ENCODE measurements around the gene SPAG16. TPM values are rescaled to one million over a fixed set of nuclear protein-coding genes. Genes with fewer than 3 reads are reported as not detected.

Gene SPAG16
- total RNA-seq, 1 experiment from 2014 or later, result 17.2 TPM

GRCh38 chr2:213285404-213285803, 1.1 kb downstream of the SPAG16 start:
- DNase-seq, result peak; percentile 61
- CTCF ChIA-PET, result no interaction called here
- H3K4me1 ChIP-seq (ENCODE audit: insufficient read depth, low read length), result peaks cover 36% of the 10 kb centered on the region
- H3F3A ChIP-seq (ENCODE audit: low read length, unreplicated experiment), result no peaks in the 10 kb centered on the region
- H4K20me1 ChIP-seq (ENCODE audit: low read length), result no peaks in the 10 kb centered on the region
- no peak for TF ChIP-seq EZH2phosphoT487 (IDR thresholded peaks at IDR 0.05; ENCODE audit: borderline replicate concordance, low read length)
- H3K9me3 ChIP-seq (ENCODE audit: low read length), result no peaks in the 10 kb centered on the region
- intact Hi-C loops (cut with micrococcal nuclease), result no loop called here
- peaks cover 26% of the 10 kb centered on the region for H3K79me2 ChIP-seq (ENCODE audit: low read length)
- no peaks in the 10 kb centered on the region for H3K9me2 ChIP-seq (replicated peaks; ENCODE audit: low read length)
- ATAC-seq, result no peak
- H3K4me2 ChIP-seq (ENCODE audit: low read length), result peak overlapping the region; percentile 94
- no peaks in the 10 kb centered on the region for H3K36me3 ChIP-seq (ENCODE audit: low read depth, low read length)
- H3K27me3 ChIP-seq (ENCODE audit: low read length), result no peaks in the 10 kb centered on the region
- peak overlapping the region; percentile 83 for H3K4me3 ChIP-seq (ENCODE audit: low read length)
- POLR2A ChIA-PET (ENCODE audit: unreplicated experiment), result no interaction called here
- BruUV-seq (replicated peaks), result no TSS peak
- peak overlapping the region; percentile 84 for H3K9ac ChIP-seq (ENCODE audit: low read length)
- H2AFZ ChIP-seq (ENCODE audit: low read length), result no peak overlapping the region
- peak overlapping the region; percentile 17; the same call in 1 of the 2 replicates for H3K27ac ChIP-seq (ENCODE audit: low read length)

GRCh38 chr2:213286161-213286560, 1.9 kb downstream of the SPAG16 start:
- Histone ChIP-seq H3K4me1 (ENCODE audit: insufficient read depth, low read length) (peaks cover 36% of the 10 kb centered on the region), H3K9me3 (ENCODE audit: low read length) (no peaks in the 10 kb centered on the region), H3K9ac (ENCODE audit: low read length) (no peak overlapping the region), H3K27me3 (ENCODE audit: low read length) (no peaks in the 10 kb centered on the region), H3K4me3 (ENCODE audit: low read length) (peak overlapping the region; percentile 83), H2AFZ (ENCODE audit: low read length) (no peak overlapping the region), H3K9me2 (replicated peaks; ENCODE audit: low read length) (no peaks in the 10 kb centered on the region), H3F3A (ENCODE audit: low read length, unreplicated experiment) (no peaks in the 10 kb centered on the region), H4K20me1 (ENCODE audit: low read length) (no peaks in the 10 kb centered on the region), H3K27ac (ENCODE audit: low read length) (no peak overlapping the region), H3K36me3 (ENCODE audit: low read depth, low read length) (no peaks in the 10 kb centered on the region), H3K4me2 (ENCODE audit: low read length) (peak overlapping the region; percentile 94), H3K79me2 (ENCODE audit: low read length) (peaks cover 26% of the 10 kb centered on the region)
- DNase-seq (no peak), ATAC-seq (no peak)
- ChIA-PET POLR2A (ENCODE audit: unreplicated experiment) (no interaction called here), CTCF (no interaction called here)
- intact Hi-C loops (cut with micrococcal nuclease), result no loop called here
- no TSS peak for BruUV-seq (replicated peaks)
- TF ChIP-seq EZH2 (IDR thresholded peaks at IDR 0.05; ENCODE audit: low read length, unreplicated experiment), result no peak
- TF ChIP-seq CTCF (conservative IDR thresholded peaks at IDR 0.05; ENCODE audit: low read depth, low read length), result no peak
- TF ChIP-seq EZH2phosphoT487 (IDR thresholded peaks at IDR 0.05; ENCODE audit: borderline replicate concordance, low read length), result no peak

GRCh38 chr2:213288913-213289700, 4.8 kb downstream of the SPAG16 start:
- Histone ChIP-seq H4K20me1 (ENCODE audit: low read length) (no peaks in the 10 kb centered on the region), H3K4me2 (ENCODE audit: low read length) (peak overlapping the region; percentile 50; the same call in 1 of the 2 replicates), H3K4me1 (ENCODE audit: insufficient read depth, low read length) (peaks cover 30% of the 10 kb centered on the region), H3F3A (ENCODE audit: low read length, unreplicated experiment) (no peaks in the 10 kb centered on the region), H3K27me3 (ENCODE audit: low read length) (no peaks in the 10 kb centered on the region), H3K9ac (ENCODE audit: low read length) (no peak overlapping the region), H2AFZ (ENCODE audit: low read length) (no peak overlapping the region), H3K36me3 (ENCODE audit: low read depth, low read length) (no peaks in the 10 kb centered on the region), H3K79me2 (ENCODE audit: low read length) (peaks cover 26% of the 10 kb centered on the region), H3K4me3 (ENCODE audit: low read length) (no peak overlapping the region), H3K27ac (ENCODE audit: low read length) (peak overlapping the region; percentile 17; the same call in 1 of the 2 replicates), H3K9me3 (ENCODE audit: low read length) (no peaks in the 10 kb centered on the region), H3K9me2 (replicated peaks; ENCODE audit: low read length) (no peaks in the 10 kb centered on the region)
- DNase-seq (peak; percentile 54), ATAC-seq (peak; percentile 36)
- CTCF ChIA-PET, result interaction anchor here (0.6 kb wide), 1 partner anchor 397 kb away, joined by 3 read pairs; no protein-coding TSS in a partner anchor
- POLR2A ChIA-PET (ENCODE audit: unreplicated experiment), result interaction anchor here (0.7 kb wide), 1 partner anchor 1090 kb away, joined by 3 read pairs; no protein-coding TSS in a partner anchor
- TF ChIP-seq EZH2phosphoT487 (IDR thresholded peaks at IDR 0.05; ENCODE audit: borderline replicate concordance, low read length), result no peak
- TF ChIP-seq CTCF (conservative IDR thresholded peaks at IDR 0.05; ENCODE audit: low read depth, low read length), result no peak
- no peak for TF ChIP-seq EZH2 (IDR thresholded peaks at IDR 0.05; ENCODE audit: low read length, unreplicated experiment)
- BruUV-seq (replicated peaks), result no TSS peak
- intact Hi-C loops (cut with micrococcal nuclease), result no loop called here
